ENCODE data around the gene CDK14. TPM values are rescaled to one million over a fixed set of nuclear protein-coding genes. Genes with fewer than 3 reads are reported as not detected.

CDK14 gene
- total and polyA plus RNA-seq, 2 donors (not counting 3 experiments of a cell fraction or from before 2014, with no cell fraction given): 5.5 to 34.2 TPM

DNA sequence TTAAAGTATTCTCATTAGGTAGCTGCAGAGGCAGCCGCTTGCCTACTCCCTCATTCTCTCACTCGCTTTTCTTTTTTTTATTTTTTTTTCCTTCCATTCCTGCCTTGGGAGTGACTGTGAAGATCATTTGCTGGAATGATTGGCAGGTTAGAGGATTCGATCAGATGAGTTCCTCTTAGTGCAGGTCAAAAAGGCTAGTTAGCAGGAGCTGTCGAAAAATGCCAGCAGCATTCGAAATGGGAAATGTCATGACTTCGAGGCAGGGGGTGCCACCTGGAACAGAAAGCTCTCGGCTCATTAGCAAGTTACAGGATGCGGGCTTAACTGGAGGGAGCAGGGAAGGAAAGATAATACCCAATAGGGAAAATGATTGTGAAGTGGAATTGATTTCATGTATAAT lies 530.6 kb downstream of the CDK14 start:
- Histone ChIP-seq H4K20me1 (replicated peaks; ENCODE audit: control insufficient read depth, extremely low read depth, insufficient read depth, low read length) (no peaks in the 10 kb centered on the region), H2AFZ (ENCODE audit: low read depth, low read length) (no peak overlapping the region), H3K9me1 (replicated peaks; ENCODE audit: control insufficient read depth, extremely low read depth, insufficient read depth, low read length) (no peaks in the 10 kb centered on the region), H3K9me3 (replicated peaks; ENCODE audit: control insufficient read depth, insufficient read depth, low read length) (no peaks in the 10 kb centered on the region), H3K4me3 (replicated peaks in 1 of 3; ENCODE audit: insufficient read depth in 1 of 3, low read depth in 1 of 3, low read length in 3 of 3) (no peak overlapping the region), H3K4me2 (ENCODE audit: insufficient read depth, low read length) (no peak overlapping the region), H3K36me3 (ENCODE audit: control insufficient read depth in 2 of 2, extremely low read depth in 1 of 2, insufficient read depth in 2 of 2, low read length in 2 of 2) (no peaks in the 10 kb centered on the region), H3K4me1 (ENCODE audit: control insufficient read depth, extremely low read depth, insufficient read depth, low read length) (no peaks in the 10 kb centered on the region), H3K79me2 (ENCODE audit: control insufficient read depth, insufficient read depth, low read length) (no peaks in the 10 kb centered on the region), H3K27ac (ENCODE audit: insufficient read depth, low read depth, low read length) (no peak overlapping the region), H3K27me3 (ENCODE audit: control insufficient read depth in 2 of 2, insufficient read depth in 2 of 2, low read length in 2 of 2) (no peaks in the 10 kb centered on the region), H3K9ac (replicated peaks; ENCODE audit: extremely low read depth, insufficient read depth, low read length) (no peak overlapping the region)
- no peak for TF ChIP-seq POLR2AphosphoS5 (IDR thresholded peaks at IDR 0.05; ENCODE audit: insufficient read depth, low read depth, low read length)
- no peak for TF ChIP-seq CTCF (IDR thresholded peaks at IDR 0.05; ENCODE audit: extremely low read depth in 1 of 2, insufficient read depth in 1 of 2, low read depth in 1 of 2, low read length in 2 of 2)
- no peak for TF ChIP-seq EZH2 (IDR thresholded peaks at IDR 0.05; ENCODE audit: borderline replicate concordance, low read depth, low read length, severe bottlenecking)
- no TSS peak for BruUV-seq (replicated peaks)
- dilution Hi-C loops (cut with MboI; ENCODE audit: extremely low pct_ligation_motif_present, low sequenced_read_pairs): no loop called here
- no peak for FAIRE-seq
- DNase-seq (ENCODE audit: low read depth, low spot score): no peak
- CTCF ChIA-PET: interaction anchor here (0.9 kb wide), 1 partner anchor 44 kb away, joined by 3 read pairs; no protein-coding TSS in a partner anchor
- POLR2A ChIA-PET: no interaction called here
- intact Hi-C loops (cut with micrococcal nuclease): no loop called here

- TF ChIP-seq FOS (IDR thresholded peaks at IDR 0.05; ENCODE audit: borderline replicate concordance, insufficient read depth, low read length) (no peak), POLR2A (IDR thresholded peaks at IDR 0.05; ENCODE audit: low read depth, low read length) (no peak), EZH2 (IDR thresholded peaks at IDR 0.05; ENCODE audit: borderline replicate concordance, low read depth, low read length, severe bottlenecking) (no peak), MYC (IDR thresholded peaks at IDR 0.05; ENCODE audit: low read depth, low read length) (no peak), CTCF (IDR thresholded peaks at IDR 0.05; ENCODE audit: extremely low read depth in 1 of 2, insufficient read depth in 1 of 2, low read depth in 1 of 2, low read length in 2 of 2) (no peak), GATA2 (IDR thresholded peaks at IDR 0.05; ENCODE audit: insufficient read depth, insufficient read length, low read depth, low read length) (no peak), JUN (IDR thresholded peaks at IDR 0.05; ENCODE audit: borderline replicate concordance, insufficient read depth, insufficient read length, low read depth) (no peak), POLR2AphosphoS5 (IDR thresholded peaks at IDR 0.05; ENCODE audit: insufficient read depth, low read depth, low read length) (no peak), MAX (IDR thresholded peaks at IDR 0.05; ENCODE audit: insufficient read depth, insufficient read length) (no peak)
- H3K36me3 ChIP-seq (ENCODE audit: control insufficient read depth in 2 of 2, extremely low read depth in 1 of 2, insufficient read depth in 2 of 2, low read length in 2 of 2): no peaks in the 10 kb centered on the region
- no peak overlapping the region for H3K9ac ChIP-seq (replicated peaks; ENCODE audit: extremely low read depth, insufficient read depth, low read length)
- no peak overlapping the region for H2AFZ ChIP-seq (ENCODE audit: low read depth, low read length)
- dilution Hi-C loops (cut with MboI; ENCODE audit: extremely low pct_ligation_motif_present, low sequenced_read_pairs) (no loop called here), intact Hi-C loops (cut with micrococcal nuclease) (no loop called here)
- no peak overlapping the region for H3K4me3 ChIP-seq (replicated peaks in 1 of 3; ENCODE audit: insufficient read depth in 1 of 3, low read depth in 1 of 3, low read length in 3 of 3)
- no TSS peak for BruUV-seq (replicated peaks)
- no peaks in the 10 kb centered on the region for H3K9me3 ChIP-seq (replicated peaks; ENCODE audit: control insufficient read depth, insufficient read depth, low read length)
- H3K27ac ChIP-seq (ENCODE audit: insufficient read depth, low read depth, low read length): no peak overlapping the region
- CTCF ChIA-PET: no interaction called here
- no peak overlapping the region for H3K4me2 ChIP-seq (ENCODE audit: insufficient read depth, low read length)
- POLR2A ChIA-PET: no interaction called here
- H3K27me3 ChIP-seq (ENCODE audit: control insufficient read depth in 2 of 2, insufficient read depth in 2 of 2, low read length in 2 of 2): no peaks in the 10 kb centered on the region
- H3K79me2 ChIP-seq (ENCODE audit: control insufficient read depth, insufficient read depth, low read length): no peaks in the 10 kb centered on the region
- no peaks in the 10 kb centered on the region for H3K4me1 ChIP-seq (ENCODE audit: control insufficient read depth, extremely low read depth, insufficient read depth, low read length)
- H3K9me1 ChIP-seq (replicated peaks; ENCODE audit: control insufficient read depth, extremely low read depth, insufficient read depth, low read length): no peaks in the 10 kb centered on the region
- no peaks in the 10 kb centered on the region for H4K20me1 ChIP-seq (replicated peaks; ENCODE audit: control insufficient read depth, extremely low read depth, insufficient read depth, low read length)
- DNase-seq (ENCODE audit: low read depth, low spot score) (no peak), FAIRE-seq (no peak)
Observed at GRCh38 chr7:91127325-91127724, 531.2 kb downstream of the CDK14 start.
